ENCODE measurements around the gene OSBPL3.

The OSBPL3 gene

GRCh38 chr7:24891311-24891735 lies 88.7 kb downstream of the OSBPL3 start:
- ChIA-PET POLR2A (ENCODE audit: low non-redundant PET) (no interaction called here), CTCF (no interaction called here)
- TF ChIP-seq CTCF (conservative IDR thresholded peaks at IDR 0.05; ENCODE audit: low read depth) = no peak
- DNase-seq (ENCODE audit: low spot score) = no peak
- no peak overlapping the region for H3K27ac ChIP-seq

DNA sequence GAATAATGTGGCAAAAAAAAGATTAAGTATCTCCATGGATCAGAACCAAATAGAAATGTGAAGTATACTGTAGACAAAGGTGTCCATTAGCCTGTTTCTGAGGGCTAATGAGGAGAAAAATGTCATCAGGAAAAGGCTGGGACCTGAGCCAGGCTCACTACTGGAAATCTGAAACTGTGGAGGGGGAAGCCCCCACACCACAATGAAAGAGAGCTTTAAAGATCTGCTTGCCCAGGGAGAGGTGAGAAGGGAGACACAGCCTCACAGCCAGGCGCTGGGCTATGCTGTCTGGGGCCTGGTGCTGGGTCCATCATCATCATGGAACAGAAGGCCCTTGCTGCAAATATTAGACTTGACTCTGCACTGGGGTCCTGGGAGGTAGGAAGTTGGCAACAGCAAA lies 90.4 kb downstream of the OSBPL3 start:
- POLR2A ChIA-PET (ENCODE audit: low non-redundant PET) = no interaction called here

GRCh38 chr7:24888653-24889052 lies 91.3 kb downstream of the OSBPL3 start:
- no peak for DNase-seq (ENCODE audit: low spot score)
- no peak for TF ChIP-seq CTCF (conservative IDR thresholded peaks at IDR 0.05; ENCODE audit: low read depth)
- H3K27ac ChIP-seq = no peak overlapping the region
- POLR2A ChIA-PET (ENCODE audit: low non-redundant PET) = no interaction called here
- CTCF ChIA-PET = no interaction called here

More for the DNA sequence above, 90.4 kb downstream of the OSBPL3 start:
- H3K27ac ChIP-seq = no peak overlapping the region
- no peak for TF ChIP-seq CTCF (conservative IDR thresholded peaks at IDR 0.05; ENCODE audit: low read depth)
- CTCF ChIA-PET = no interaction called here
- no peak for DNase-seq (ENCODE audit: low spot score)

GRCh38 chr7:24885716-24886115 lies 94.3 kb downstream of the OSBPL3 start:
- ChIA-PET CTCF (interaction anchor here (0.8 to 1.5 kb wide), 2 partner anchors 73 to 94 kb away, joined by 3 to 4 read pairs; partner anchors contain the start of gene OSBPL3), POLR2A (ENCODE audit: low non-redundant PET) (interaction anchor here (1.5 kb wide), 1 partner anchor 93 kb away, joined by 3 read pairs; no protein-coding TSS in a partner anchor)
- no peak overlapping the region for H3K27ac ChIP-seq
- no peak for TF ChIP-seq CTCF (conservative IDR thresholded peaks at IDR 0.05; ENCODE audit: low read depth)
- DNase-seq (ENCODE audit: low spot score) = no peak

DNA sequence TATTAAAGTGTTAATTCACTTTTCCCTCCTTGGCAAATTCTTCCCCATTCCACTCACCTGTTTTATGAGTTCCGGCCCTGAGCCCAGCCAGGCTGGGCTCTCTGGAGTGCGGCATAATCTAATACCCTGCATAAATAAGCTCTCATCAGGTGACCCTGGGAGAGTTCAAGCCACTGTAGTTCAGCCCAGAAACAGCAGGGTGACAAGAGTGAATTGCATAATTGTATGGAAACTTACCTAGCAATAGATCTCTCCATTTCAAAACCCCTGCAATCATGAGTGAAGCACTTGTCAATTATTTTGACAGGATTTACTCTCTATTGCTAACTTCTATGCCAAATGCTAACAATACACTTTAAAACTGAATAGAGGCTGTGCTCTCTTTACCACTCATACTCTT lies 94.7 kb downstream of the OSBPL3 start:
- CTCF ChIA-PET = interaction anchor here (0.8 kb wide), 1 partner anchor 94 kb away, joined by 4 read pairs; the partner anchor contains the start of gene OSBPL3
- no peak for DNase-seq (ENCODE audit: low spot score)
- no peak for TF ChIP-seq CTCF (conservative IDR thresholded peaks at IDR 0.05; ENCODE audit: low read depth)
- no peak overlapping the region for H3K27ac ChIP-seq
- POLR2A ChIA-PET (ENCODE audit: low non-redundant PET) = no interaction called here

GRCh38 chr7:24884401-24884800 lies 95.6 kb downstream of the OSBPL3 start:
- no peak overlapping the region for H3K27ac ChIP-seq
- no peak for DNase-seq (ENCODE audit: low spot score)
- no peak for TF ChIP-seq CTCF (conservative IDR thresholded peaks at IDR 0.05; ENCODE audit: low read depth)
- POLR2A ChIA-PET (ENCODE audit: low non-redundant PET) = no interaction called here
- CTCF ChIA-PET = no interaction called here

All from RWPE1 (cell line).